Activated effector memory CD4-positive, alpha-beta T cell treated with Interleukin-2 at 50 U/mL for 16 hours (primary cell): Measurements from ENCODE around the gene OR4F16.
"Not testable (repeated sequence)": the region's sequence is repeated elsewhere in the genome, so short reads cannot be mapped to it uniquely, and the experiment has no call there.

Source experiments
- DNase-seq: peaks from one replicate; pipeline ENCODE4 v3.0.0-alpha.2; 2020

Gene OR4F16, protein sequence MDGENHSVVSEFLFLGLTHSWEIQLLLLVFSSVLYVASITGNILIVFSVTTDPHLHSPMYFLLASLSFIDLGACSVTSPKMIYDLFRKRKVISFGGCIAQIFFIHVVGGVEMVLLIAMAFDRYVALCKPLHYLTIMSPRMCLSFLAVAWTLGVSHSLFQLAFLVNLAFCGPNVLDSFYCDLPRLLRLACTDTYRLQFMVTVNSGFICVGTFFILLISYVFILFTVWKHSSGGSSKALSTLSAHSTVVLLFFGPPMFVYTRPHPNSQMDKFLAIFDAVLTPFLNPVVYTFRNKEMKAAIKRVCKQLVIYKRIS

GRCh38 chr1:686554-686953 is at the start of gene OR4F16:
OR4F16 (minus strand) TSS chr1:686654; CDS start chr1:686654, 0 bp downstream.
- not testable (repeated sequence) for DNase-seq

GRCh38 chr1:733649-734048 is 47.2 kb upstream of the OR4F16 start:
- DNase-seq, result not testable (repeated sequence)

DNA sequence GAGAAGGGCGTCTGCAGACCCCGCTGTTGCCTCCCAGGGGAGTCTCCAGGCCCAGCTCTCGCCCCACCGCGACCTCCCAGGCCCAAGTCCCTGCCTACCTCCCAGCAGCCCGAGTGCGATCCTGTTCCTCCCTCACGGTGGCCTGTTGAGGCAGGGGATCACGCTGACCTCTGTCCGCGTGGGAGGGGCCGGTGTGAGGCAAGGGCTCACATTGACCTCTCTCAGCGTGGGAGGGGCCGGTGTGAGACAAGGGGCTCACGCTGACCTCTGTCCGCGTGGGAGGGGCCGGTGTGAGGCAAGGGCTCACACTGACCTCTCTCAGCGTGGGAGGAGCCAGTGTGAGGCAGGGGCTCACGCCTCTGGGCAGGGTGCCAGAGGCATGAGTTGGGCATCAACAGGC is 40.6 kb upstream of the OR4F16 start:
- DNase-seq, result not testable (repeated sequence)
